GM18498 (cell line): ENCODE results near the gene PHLDA2.
"Not testable (repeated sequence)": the region's sequence is repeated elsewhere in the genome, so short reads cannot be mapped to it uniquely, and the experiment has no call there.

Source experiments
- ATAC-seq: cut with Tn5 transposase; IDR thresholded peaks from one replicate; pipeline ENCODE4 v1.9.1; 2021; ENCODE audit warnings: mild to moderate bottlenecking, moderate library complexity; ENCODE audit not compliant: unreplicated experiment

PHLDA2 gene

GRCh38 chr11:2915473-2915872, 13.7 kb downstream of the PHLDA2 start:
- no peak for ATAC-seq

- ATAC-seq, result no peak
Measured at GRCh38 chr11:2914455-2915195, 14.6 kb downstream of the PHLDA2 start.

- no peak for ATAC-seq
Measured at GRCh38 chr11:2913776-2914175, 15.4 kb downstream of the PHLDA2 start.

- no peak for ATAC-seq
Measured at GRCh38 chr11:2913019-2913431, 16.2 kb downstream of the PHLDA2 start.

- no peak for ATAC-seq
Measured at GRCh38 chr11:2912498-2912897, 16.7 kb downstream of the PHLDA2 start.

- no peak for ATAC-seq
Measured at GRCh38 chr11:2911785-2912391, 17.3 kb downstream of the PHLDA2 start.

GRCh38 chr11:2911088-2911784, 18.0 kb downstream of the PHLDA2 start:
- ATAC-seq, result no peak

GRCh38 chr11:2910401-2910955, 18.7 kb downstream of the PHLDA2 start:
- ATAC-seq, result no peak

- ATAC-seq, result no peak
Measured at GRCh38 chr11:2909133-2909902, 19.9 kb downstream of the PHLDA2 start.

- no peak for ATAC-seq
Measured at GRCh38 chr11:2908130-2908529, 21.1 kb downstream of the PHLDA2 start.

- not testable (repeated sequence) for ATAC-seq
Measured at GRCh38 chr11:2905299-2905698, 23.9 kb downstream of the PHLDA2 start.

- ATAC-seq, result no peak
Measured at GRCh38 chr11:2904153-2905052, 24.8 kb downstream of the PHLDA2 start.

- ATAC-seq, result no peak
Measured at GRCh38 chr11:2903672-2904011, 25.6 kb downstream of the PHLDA2 start.

- no peak for ATAC-seq
Measured at GRCh38 chr11:2902784-2903671, 26.2 kb downstream of the PHLDA2 start.

GRCh38 chr11:2901854-2902783, 27.1 kb downstream of the PHLDA2 start:
- ATAC-seq, result peak; percentile 98

- no peak for ATAC-seq
Measured at GRCh38 chr11:2901196-2901796, 27.9 kb downstream of the PHLDA2 start.

- no peak for ATAC-seq
Measured at GRCh38 chr11:2899080-2899783, 30.0 kb downstream of the PHLDA2 start.
